Hippocampal formation (tissue), 2 donors: ENCODE data around the gene KIAA1958.
"Not testable (repeated sequence)": the region's sequence is repeated elsewhere in the genome, so short reads cannot be mapped to it uniquely, and the experiment has no call there.

Experiments
- DNase-seq, 2 donors: peaks; one replicate each; lab custom pipeline; 2025; lab: John Stamatoyannopoulos, UW

KIAA1958 gene

GRCh38 chr9:112489876-112490666 is 3.4 kb downstream of the KIAA1958 start:
- DNase-seq = no peak

- DNase-seq = no peak
Observed at GRCh38 chr9:112493393-112494137, 6.9 kb downstream of the KIAA1958 start.

- DNase-seq = no peak
Observed at GRCh38 chr9:112494153-112494552, 7.5 kb downstream of the KIAA1958 start.

GRCh38 chr9:112495614-112496013 is 9.0 kb downstream of the KIAA1958 start:
- DNase-seq = no peak

GRCh38 chr9:112496074-112496722 is 9.6 kb downstream of the KIAA1958 start:
- DNase-seq = no peak

- no peak for DNase-seq
Observed at GRCh38 chr9:112500842-112501241, 14.2 kb downstream of the KIAA1958 start.

- peak in 1 of 2 donors; percentile 3 for DNase-seq
Observed at GRCh38 chr9:112501287-112501686, 14.7 kb downstream of the KIAA1958 start.

- DNase-seq = no peak
Observed at GRCh38 chr9:112502175-112502946, 15.7 kb downstream of the KIAA1958 start.

- DNase-seq = no peak
Observed at GRCh38 chr9:112503170-112503569, 16.5 kb downstream of the KIAA1958 start.

- no peak for DNase-seq
Observed at GRCh38 chr9:112505086-112505485, 18.5 kb downstream of the KIAA1958 start.

GRCh38 chr9:112505607-112506006 is 19.0 kb downstream of the KIAA1958 start:
- no peak for DNase-seq

- DNase-seq = no peak
Observed at GRCh38 chr9:112506571-112506970, 19.9 kb downstream of the KIAA1958 start.

- no peak for DNase-seq
Observed at GRCh38 chr9:112507001-112507680, 20.5 kb downstream of the KIAA1958 start.

GRCh38 chr9:112508377-112508776 is 21.8 kb downstream of the KIAA1958 start:
- DNase-seq = no peak

GRCh38 chr9:112512377-112512776 is 25.8 kb downstream of the KIAA1958 start:
- not testable (repeated sequence) for DNase-seq

- no peak for DNase-seq
Observed at GRCh38 chr9:112516769-112517168, 30.1 kb downstream of the KIAA1958 start.

GRCh38 chr9:112520069-112520468 is 33.4 kb downstream of the KIAA1958 start:
- no peak for DNase-seq

- DNase-seq = no peak
Observed at GRCh38 chr9:112520656-112521055, 34.0 kb downstream of the KIAA1958 start.

GRCh38 chr9:112526973-112527372 is 40.3 kb downstream of the KIAA1958 start:
- no peak for DNase-seq

GRCh38 chr9:112527959-112528358 is 41.3 kb downstream of the KIAA1958 start:
- DNase-seq = no peak

- no peak for DNase-seq
Observed at GRCh38 chr9:112529316-112529715, 42.7 kb downstream of the KIAA1958 start.
